Activated naive CD8-positive, alpha-beta T cell treated with anti-CD3 and anti-CD28 coated beads, Interleukin-2, amount 50 U/mL, for 24 hours (primary cell): ENCODE data around the gene ENG.

Source experiments
- ATAC-seq: fragments of 150-1000 bp; cut with Tn5 transposase; one replicate; pipeline ENCODE4 v1.10.0; 2021
- DNase-seq: peaks from one replicate; pipeline ENCODE4 v3.0.0; 2021
- H3K27ac Mint-ChIP-seq: one replicate; pipeline ENCODE4 v1.8.0; 2021; ENCODE audit warnings: mild to moderate bottlenecking, mixed read lengths
- H3K27me3 Mint-ChIP-seq: one replicate; pipeline ENCODE4 v1.8.0; 2021; ENCODE audit warnings: mixed read lengths
- H3K36me3 Mint-ChIP-seq: one replicate; pipeline ENCODE4 v1.8.0; 2021; ENCODE audit warnings: low read depth, mixed read lengths
- H3K4me1 Mint-ChIP-seq: one replicate; pipeline ENCODE4 v1.8.0; 2021; ENCODE audit warnings: mixed read lengths
- H3K4me3 Mint-ChIP-seq: one replicate; pipeline ENCODE4 v1.8.0; 2021; ENCODE audit warnings: mild to moderate bottlenecking, moderate library complexity, mixed read lengths
- H3K9me3 Mint-ChIP-seq: one replicate; pipeline ENCODE4 v1.8.0; 2021; ENCODE audit warnings: mixed read lengths

Gene ENG

DNA sequence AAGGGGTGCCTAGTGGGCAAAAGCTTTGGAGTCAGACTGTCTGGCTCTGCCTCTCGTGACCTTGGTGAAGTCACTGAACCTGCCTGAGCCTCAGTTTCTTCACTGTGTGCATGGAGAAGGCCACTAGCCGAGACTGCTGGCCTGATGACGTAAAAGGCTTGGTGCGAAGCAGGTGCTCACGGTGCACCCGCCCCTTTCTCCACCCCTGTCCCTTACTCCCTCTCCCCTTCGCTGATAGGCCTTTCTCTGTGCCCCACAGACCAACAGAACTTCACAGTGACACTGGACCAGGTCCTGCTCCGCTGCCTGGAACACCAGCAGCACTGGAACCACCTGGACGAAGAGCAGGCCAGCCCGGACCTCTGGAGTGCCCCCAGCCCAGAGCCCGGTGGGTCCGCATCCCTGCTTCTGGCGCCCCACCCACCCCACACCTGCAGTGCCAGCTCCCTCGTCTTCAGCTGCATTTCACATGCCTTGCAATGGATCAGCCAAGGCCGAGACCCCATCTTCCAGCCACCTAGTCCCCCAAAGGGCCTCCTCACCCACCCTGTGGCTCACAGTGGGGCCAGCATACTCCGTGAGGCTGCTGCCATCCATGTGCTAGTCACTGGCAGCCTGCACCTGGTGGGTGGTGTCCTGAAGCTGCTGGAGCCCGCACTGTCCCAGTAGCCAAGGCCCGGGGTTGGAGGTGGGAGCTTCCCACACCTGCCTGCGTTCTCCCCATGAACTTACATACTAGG lies 41.4 kb downstream of the ENG start:
- Mint-ChIP-seq H3K27ac (no peak overlapping the region), H3K27me3 (no peaks in the 10 kb centered on the region), H3K4me3 (no peak overlapping the region), H3K4me1 (peaks cover 2% of the 10 kb centered on the region), H3K36me3 (peaks cover 16% of the 10 kb centered on the region), H3K9me3 (no peaks in the 10 kb centered on the region)
- DNase-seq: no peak
- ATAC-seq: no peak

DNA sequence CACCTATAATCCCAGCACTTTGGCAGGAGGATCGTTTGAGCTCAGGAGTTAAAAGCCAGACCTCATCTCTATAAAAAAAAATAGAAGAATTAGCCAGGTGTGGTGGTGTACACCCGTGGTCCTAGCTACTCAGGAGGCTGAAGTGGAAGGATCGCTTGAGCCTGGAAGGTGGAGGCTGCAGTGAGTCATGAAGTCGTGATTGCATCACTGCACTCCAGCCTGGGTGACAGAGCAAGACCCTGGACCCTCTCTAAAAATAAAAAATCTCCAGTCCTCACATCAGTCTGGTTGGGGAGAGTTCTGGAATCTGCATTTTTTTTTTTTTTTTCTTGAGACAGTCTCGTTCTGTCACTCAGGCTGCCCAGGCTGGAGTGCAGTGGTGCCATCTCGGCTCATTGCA lies 42.4 kb downstream of the ENG start:
- ATAC-seq: no peak
- Mint-ChIP-seq H3K36me3 (peaks cover 18% of the 10 kb centered on the region), H3K4me3 (no peak overlapping the region), H3K9me3 (no peaks in the 10 kb centered on the region), H3K27ac (no peak overlapping the region), H3K4me1 (peaks cover 2% of the 10 kb centered on the region), H3K27me3 (no peaks in the 10 kb centered on the region)
- DNase-seq: no peak

DNA sequence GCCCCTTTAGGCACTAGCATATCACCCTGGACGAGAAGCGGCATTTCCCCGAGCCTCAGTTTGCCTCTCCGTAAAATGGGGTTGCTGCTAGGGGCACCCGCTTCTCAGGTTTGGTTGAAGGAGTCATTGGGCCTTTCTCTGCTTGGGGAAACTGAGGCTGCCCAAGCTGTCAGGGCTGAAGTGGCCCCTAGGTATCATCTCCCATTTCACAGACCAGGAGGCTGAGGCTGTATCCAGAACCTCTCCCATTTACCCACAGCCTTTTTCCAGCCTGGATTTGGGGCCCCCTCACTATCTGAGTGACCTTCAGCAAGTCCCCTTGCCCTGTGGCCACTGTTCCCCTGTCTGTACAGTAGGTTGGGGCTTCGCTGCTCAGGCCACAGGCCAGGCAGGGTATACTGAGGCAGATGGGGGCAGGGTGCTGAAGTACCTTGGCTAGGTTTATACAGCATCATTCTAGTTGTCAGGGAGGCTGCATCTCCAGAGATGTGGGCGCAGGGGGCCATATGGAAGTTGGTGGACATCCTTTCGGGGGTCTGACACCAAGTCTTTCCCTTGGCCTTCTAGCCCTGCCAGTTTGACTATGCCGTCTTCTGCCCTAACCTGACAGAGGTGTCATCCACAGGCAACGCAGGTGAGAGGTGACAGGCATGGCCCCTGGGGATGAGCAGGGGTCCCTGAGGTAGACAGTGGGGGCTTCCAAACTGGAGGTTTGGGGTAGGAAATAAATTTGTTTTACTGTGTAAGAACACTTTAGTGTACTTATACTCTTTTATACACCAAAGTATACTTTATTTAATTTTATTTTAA lies 43.9 kb downstream of the ENG start:
- Mint-ChIP-seq H3K27me3 (no peaks in the 10 kb centered on the region), H3K9me3 (no peaks in the 10 kb centered on the region), H3K4me1 (peaks cover 5% of the 10 kb centered on the region), H3K36me3 (peaks cover 24% of the 10 kb centered on the region), H3K27ac (no peak overlapping the region), H3K4me3 (no peak overlapping the region)
- ATAC-seq: no peak
- no peak for DNase-seq

DNA sequence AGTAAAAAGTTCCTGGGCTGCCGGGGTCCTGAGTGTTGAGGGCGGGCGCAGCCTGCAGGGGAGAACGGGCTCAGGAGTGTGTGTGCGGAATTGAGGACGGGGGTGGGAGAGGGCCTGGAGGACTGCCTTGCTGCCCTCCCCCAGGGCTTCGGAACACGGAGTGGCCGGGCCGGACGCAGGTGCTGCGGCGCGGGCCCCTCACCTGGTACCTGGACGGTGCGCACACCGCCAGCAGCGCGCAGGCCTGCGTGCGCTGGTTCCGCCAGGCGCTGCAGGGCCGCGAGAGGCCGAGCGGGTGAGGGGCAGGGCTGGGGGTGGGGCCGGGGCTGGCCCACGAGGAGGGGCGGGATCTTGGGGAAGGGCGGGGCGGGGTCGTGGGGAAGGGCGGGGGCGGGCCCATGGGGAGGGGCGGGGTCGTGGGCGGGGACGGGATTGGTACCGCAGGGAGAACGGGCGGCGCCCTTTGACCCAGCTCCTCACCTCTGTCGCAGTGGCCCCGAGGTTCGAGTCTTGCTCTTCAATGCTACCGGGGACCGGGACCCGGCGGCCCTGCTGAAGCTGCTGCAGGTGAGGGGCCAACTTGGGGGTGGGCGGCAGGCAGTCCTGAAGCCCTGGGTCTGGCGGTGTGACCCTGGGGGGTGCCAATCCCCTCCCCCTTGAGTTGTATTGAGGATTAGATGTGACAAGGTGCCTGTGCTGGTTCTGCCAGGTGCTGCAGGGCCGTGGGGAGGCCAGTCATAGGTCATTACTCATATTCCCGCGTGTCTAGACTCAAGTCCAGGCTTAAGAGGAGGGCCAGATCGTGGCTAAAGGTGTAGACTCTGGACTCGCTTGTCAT lies 44.7 kb downstream of the ENG start:
- Mint-ChIP-seq H3K4me1 (peaks cover 5% of the 10 kb centered on the region), H3K27ac (no peak overlapping the region), H3K27me3 (no peaks in the 10 kb centered on the region), H3K9me3 (no peaks in the 10 kb centered on the region), H3K36me3 (peaks cover 24% of the 10 kb centered on the region), H3K4me3 (no peak overlapping the region)
- ATAC-seq: no peak
- DNase-seq: no peak

DNA sequence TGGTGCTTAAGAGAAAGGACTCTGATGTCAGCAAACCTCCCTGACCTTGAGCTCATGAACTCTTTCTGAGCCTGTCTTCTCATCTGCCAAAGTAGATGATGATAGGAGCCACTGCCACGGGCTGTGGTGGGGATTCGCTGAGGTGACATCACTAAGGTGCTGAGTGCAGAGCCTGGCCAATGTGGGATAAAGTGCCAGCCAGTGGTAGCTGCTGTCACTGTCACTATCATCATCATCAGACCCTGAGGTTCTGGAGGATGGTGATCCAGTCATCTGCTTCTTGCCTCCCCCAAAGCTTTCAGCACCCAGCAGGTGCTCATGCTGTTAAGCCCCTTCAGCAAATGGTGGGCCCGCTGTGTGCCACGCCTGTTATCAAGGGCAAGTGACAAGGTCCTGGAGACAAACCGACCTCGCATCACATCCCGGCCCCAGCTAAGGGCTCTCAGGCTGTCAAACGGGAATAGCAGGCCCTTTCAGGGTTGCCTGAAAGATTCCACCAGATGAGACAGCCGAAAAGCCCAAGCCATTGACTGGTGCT lies 45.4 kb downstream of the ENG start:
- peak overlapping the region; percentile 42 for H3K27ac Mint-ChIP-seq
- no peaks in the 10 kb centered on the region for H3K27me3 Mint-ChIP-seq
- ATAC-seq (no peak), DNase-seq (no peak)
- no peak overlapping the region for H3K4me3 Mint-ChIP-seq
- peaks cover 10% of the 10 kb centered on the region for H3K4me1 Mint-ChIP-seq
- H3K36me3 Mint-ChIP-seq: peaks cover 24% of the 10 kb centered on the region
- no peaks in the 10 kb centered on the region for H3K9me3 Mint-ChIP-seq

DNA sequence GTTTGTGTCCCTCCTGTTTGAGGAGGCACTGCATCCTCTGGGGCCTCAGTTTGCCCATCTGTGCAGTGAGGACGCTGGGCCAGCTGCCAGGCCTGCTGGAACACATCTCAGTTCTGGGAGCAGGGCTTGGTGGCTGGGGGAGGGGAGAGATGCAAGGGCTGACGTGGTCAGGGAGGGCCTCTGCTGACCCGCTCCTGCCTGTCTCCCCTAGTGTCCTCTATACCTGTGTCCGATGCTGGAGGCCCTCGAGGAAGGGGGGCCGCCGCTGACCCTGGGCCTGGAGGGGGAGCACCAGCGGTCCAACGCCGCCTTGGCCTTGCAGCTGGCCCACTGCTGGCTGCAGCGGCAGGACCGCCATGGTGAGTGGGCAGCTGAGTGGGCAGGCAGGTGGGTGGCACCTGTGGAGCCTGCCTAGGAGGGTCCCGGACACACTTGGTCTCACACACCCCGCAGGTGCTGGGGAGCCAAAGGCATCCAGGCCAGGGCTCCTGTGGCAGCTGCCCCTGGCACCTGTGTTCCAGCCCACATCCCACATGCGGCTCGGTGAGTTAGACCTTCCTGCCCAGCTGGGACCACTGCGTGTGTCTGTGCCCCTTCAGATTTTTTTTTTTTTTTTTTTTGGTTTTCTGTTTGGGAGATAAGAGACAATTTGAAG lies 46.0 kb downstream of the ENG start:
- Mint-ChIP-seq H3K4me1 (peaks cover 15% of the 10 kb centered on the region), H3K36me3 (peaks cover 24% of the 10 kb centered on the region), H3K4me3 (no peak overlapping the region), H3K9me3 (no peaks in the 10 kb centered on the region), H3K27ac (peak overlapping the region; percentile 42), H3K27me3 (no peaks in the 10 kb centered on the region)
- ATAC-seq: no peak
- no peak for DNase-seq

DNA sequence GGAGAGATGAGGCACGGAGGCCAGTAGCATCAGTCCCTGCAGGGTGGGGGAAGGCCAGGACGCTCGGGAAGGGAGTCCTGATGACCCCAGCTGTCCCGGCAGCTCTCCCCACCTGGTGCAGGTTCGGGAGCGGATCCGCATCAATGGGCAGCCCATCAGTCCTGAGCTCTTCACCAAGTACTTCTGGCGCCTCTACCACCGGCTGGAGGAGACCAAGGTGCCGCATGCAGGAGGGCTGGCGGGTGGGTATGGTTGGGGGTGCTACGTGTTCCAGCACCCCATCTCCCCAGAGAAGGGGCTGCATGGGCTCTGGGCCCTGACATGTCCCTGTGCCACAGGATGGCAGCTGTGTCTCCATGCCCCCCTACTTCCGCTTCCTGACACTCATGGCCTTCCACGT lies 47.6 kb downstream of the ENG start:
- H3K4me3 Mint-ChIP-seq: no peak overlapping the region
- H3K27me3 Mint-ChIP-seq: no peaks in the 10 kb centered on the region
- H3K9me3 Mint-ChIP-seq: no peaks in the 10 kb centered on the region
- no peak overlapping the region for H3K27ac Mint-ChIP-seq
- ATAC-seq (no peak), DNase-seq (no peak)
- H3K36me3 Mint-ChIP-seq: peaks cover 27% of the 10 kb centered on the region
- H3K4me1 Mint-ChIP-seq: peaks cover 21% of the 10 kb centered on the region

DNA sequence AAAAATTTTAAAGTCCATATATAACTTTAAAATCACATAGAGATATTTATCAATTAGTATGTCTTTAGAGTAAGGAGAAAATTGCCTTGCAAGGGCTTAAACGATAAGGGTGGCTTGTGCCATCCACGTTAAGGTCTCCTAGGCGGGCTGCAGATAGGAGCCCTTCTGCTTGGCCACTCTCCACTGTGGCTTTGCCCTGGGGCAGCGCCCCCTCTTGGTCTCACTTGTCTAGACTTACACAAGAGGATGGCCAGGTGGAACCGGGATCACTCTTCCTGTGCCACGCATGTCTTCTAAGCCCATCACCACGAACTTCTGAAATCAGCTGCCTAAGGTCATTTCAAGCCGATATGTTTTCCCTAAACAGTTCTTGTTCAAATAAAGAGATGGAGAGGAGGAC lies 48.8 kb downstream of the ENG start:
- H3K36me3 Mint-ChIP-seq: peaks cover 24% of the 10 kb centered on the region
- H3K4me3 Mint-ChIP-seq: no peak overlapping the region
- H3K9me3 Mint-ChIP-seq: no peaks in the 10 kb centered on the region
- ATAC-seq (no peak), DNase-seq (peak; percentile 58)
- H3K4me1 Mint-ChIP-seq: peaks cover 28% of the 10 kb centered on the region
- peak overlapping the region; percentile 37 for H3K27ac Mint-ChIP-seq
- no peaks in the 10 kb centered on the region for H3K27me3 Mint-ChIP-seq

DNA sequence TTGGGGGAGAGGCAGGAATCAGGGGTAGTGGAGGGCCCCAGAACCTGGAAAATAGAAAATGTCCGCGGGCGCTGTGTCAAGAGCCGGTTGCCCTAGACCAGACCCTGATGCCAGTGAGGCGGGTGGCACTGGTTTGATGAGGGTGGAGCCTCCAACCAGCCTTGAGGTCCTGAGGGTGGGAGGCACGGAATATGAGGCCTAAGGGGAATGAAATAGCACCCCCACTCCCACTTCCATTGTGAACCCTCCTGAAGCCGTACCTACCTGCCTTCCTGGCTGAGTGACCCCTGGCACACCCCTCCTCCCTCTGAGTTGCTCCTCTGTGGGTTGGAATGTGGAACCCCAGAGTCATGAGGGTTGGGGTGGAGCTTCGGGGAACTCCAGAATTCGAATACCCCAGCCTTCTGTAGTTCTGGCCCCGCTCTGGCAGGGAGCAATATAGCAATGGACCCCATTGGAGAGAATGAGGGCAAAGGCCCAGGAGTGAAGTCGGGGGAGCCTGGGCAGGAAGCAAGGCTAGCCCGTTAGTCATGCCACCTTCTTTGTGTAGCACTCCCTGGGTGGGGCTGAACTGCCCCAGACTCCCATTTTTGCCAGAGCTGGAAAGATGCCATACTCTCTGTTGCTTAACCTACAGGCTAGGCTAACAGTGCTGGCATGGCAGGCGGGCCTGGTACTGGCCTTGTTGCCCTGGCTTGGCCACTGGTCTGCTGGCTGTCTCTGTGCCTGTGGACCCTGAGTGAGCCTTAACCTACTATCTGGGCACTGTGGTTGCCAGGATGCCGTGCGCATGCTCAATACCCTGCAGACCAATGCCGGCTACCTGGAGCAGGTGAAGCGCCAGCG lies 50.7 kb downstream of the ENG start:
- Mint-ChIP-seq H3K27me3 (no peaks in the 10 kb centered on the region), H3K36me3 (peaks cover 19% of the 10 kb centered on the region), H3K9me3 (no peaks in the 10 kb centered on the region), H3K27ac (peak overlapping the region; percentile 95), H3K4me3 (peak overlapping the region; percentile 94), H3K4me1 (peaks cover 28% of the 10 kb centered on the region)
- DNase-seq: peak; percentile 31
- no peak for ATAC-seq

DNA sequence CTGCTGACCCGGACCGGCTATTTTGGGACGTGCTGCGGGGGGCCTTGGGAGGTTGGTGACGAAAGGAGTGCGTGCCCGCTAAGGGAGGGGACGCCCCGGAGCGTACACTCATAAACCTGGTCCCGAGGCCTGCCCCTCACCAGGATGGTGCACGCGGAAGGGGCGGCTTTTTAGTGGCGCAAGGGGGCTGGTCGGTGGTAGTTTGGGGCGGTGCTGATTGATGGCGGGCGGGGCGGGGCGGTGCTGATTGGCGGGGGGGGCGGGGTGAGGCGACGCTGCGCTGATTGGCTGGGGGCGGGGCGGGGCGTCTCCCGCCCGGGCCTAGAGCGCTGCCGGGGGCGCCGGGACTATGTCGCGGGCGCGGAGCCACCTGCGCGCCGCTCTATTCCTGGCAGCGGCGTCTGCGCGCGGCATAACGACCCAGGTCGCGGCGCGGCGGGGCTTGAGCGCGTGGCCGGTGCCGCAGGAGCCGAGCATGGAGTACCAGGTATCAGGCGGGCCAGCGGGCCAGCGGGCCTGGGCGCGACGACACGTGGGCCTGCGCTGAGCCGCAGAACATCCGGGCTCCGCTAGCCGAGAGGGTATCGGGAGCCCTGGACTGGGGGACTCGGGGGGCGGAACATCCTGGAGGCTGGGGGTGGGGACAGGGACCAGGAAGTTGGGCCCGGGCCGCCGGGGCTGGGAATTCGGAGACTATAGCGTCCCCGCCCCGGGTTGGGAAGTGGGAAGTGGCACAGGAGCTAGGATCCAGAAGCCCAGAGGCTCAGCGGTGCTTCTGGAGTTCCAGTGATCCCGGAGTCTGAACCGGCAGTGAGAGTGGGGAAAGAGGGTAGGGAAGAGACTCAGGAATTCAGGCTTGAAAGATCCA lies 51.6 kb downstream of the ENG start, which contains the start of gene FPGS:
Gene FPGS (plus strand): TSS at position 307 of the 868 bp plus-strand sequence. CDS start 43 bp downstream, at position 350.
- Mint-ChIP-seq H3K4me1 (peaks cover 34% of the 10 kb centered on the region), H3K36me3 (peaks cover 15% of the 10 kb centered on the region), H3K27me3 (no peaks in the 10 kb centered on the region), H3K4me3 (peak within 1 kb of the TSS; percentile 94), H3K27ac (peak within 1 kb of the TSS; percentile 95), H3K9me3 (no peaks in the 10 kb centered on the region)
- DNase-seq: peak; percentile 86
- ATAC-seq: peak; percentile 91

DNA sequence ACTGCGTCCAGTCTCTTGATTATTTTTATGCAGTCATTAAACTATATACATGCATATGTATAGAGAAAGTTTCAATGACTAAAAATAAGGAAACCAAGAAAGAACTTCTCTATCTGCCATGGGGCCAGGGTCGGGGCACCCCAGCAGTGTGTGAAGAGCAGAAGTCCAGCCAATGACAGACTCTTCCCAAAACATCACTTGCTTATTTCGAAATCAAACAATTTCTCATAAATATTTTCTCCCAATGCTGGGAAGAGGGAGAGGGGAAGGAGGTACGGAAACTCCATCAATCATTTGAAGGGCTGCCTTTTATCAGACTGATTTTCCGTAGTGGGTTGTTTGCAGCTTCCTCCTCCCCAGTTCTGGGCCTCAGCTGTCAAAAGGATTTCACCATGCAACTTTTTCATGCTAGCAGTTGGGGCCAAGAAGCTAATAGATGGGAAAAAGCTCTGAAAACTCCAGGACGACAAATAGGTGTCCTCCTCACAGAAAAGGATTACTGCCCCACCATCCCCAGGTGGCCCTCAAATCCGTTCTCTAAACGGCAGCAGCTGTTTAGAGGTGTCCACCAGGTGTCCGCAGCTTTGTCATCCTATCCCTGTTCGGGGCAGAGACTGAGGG lies 52.4 kb downstream of the ENG start:
- Mint-ChIP-seq H3K4me3 (peak overlapping the region; percentile 94), H3K27me3 (no peaks in the 10 kb centered on the region), H3K27ac (peak overlapping the region; percentile 80), H3K9me3 (no peaks in the 10 kb centered on the region), H3K36me3 (peaks cover 9% of the 10 kb centered on the region), H3K4me1 (peaks cover 41% of the 10 kb centered on the region)
- DNase-seq (no peak), ATAC-seq (no peak)

DNA sequence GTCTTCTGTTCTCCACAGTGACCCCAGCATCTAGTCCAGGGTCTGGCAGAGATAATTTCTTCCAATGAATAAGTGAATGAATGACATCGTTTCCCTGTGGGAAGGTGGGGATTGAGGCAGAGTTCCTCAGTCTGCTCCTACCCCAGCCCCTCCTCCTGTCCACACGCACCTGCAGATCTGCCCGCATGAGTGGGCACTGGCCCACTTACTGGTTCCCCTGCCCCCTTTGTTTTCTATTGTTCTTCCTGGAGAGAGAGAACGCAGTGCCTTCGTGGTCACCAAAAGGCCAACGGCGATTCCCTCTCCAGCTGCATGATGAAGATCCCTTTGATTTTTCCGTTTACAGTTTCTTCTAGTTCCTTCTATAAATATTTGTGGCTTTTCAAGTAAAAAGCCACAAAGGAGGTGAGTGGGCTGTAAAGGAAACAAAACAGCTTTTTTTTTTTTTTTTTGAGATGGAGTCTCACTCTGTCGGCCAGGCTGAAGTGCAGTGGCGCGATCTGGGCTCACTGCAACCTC lies 57.5 kb downstream of the ENG start:
- H3K4me3 Mint-ChIP-seq: peak overlapping the region; percentile 45
- H3K27me3 Mint-ChIP-seq: no peaks in the 10 kb centered on the region
- peaks cover 43% of the 10 kb centered on the region for H3K4me1 Mint-ChIP-seq
- peak; percentile 23 for ATAC-seq
- peak overlapping the region; percentile 75 for H3K27ac Mint-ChIP-seq
- H3K9me3 Mint-ChIP-seq: no peaks in the 10 kb centered on the region
- peak; percentile 23 for DNase-seq
- H3K36me3 Mint-ChIP-seq: peaks cover 7% of the 10 kb centered on the region
